Stimulated activated effector memory CD8-positive, alpha-beta T cell treated with anti-CD3 and anti-CD28 coated beads, Interleukin-12 subunit alpha, Interleukin-12 subunit beta, amount 100 ng/mL, for 72 hours (primary cell): Measurements from ENCODE around the gene CERS1.
"Not testable (repeated sequence)": the region's sequence is repeated elsewhere in the genome, so short reads cannot be mapped to it uniquely, and the experiment has no call there.

Source experiments
- ATAC-seq: fragments of 150-1000 bp; cut with Tn5 transposase; 2 replicates; pipeline ENCODE4 v1.10.0; 2021
- DNase-seq, 2 donors: peaks; one replicate each; pipeline ENCODE4 v3.0.0; 2021 to 2022; ENCODE audit warnings: low spot score in 2 of 2
- H3K27ac Mint-ChIP-seq: one replicate; pipeline ENCODE4 v1.8.0; 2022; ENCODE audit warnings: mild to moderate bottlenecking, mixed read lengths
- H3K36me3 Mint-ChIP-seq: one replicate; pipeline ENCODE4 v1.8.0; 2022; ENCODE audit warnings: mild to moderate bottlenecking, mixed read lengths
- H3K4me1 Mint-ChIP-seq: one replicate; pipeline ENCODE4 v1.8.0; 2022; ENCODE audit warnings: mixed read lengths
- H3K4me3 Mint-ChIP-seq: one replicate; pipeline ENCODE4 v1.8.0; 2022; ENCODE audit warnings: mild to moderate bottlenecking, mixed read lengths
- H3K9me3 Mint-ChIP-seq: one replicate; pipeline ENCODE4 v1.8.0; 2022; ENCODE audit warnings: mixed read lengths

The CERS1 gene

DNA sequence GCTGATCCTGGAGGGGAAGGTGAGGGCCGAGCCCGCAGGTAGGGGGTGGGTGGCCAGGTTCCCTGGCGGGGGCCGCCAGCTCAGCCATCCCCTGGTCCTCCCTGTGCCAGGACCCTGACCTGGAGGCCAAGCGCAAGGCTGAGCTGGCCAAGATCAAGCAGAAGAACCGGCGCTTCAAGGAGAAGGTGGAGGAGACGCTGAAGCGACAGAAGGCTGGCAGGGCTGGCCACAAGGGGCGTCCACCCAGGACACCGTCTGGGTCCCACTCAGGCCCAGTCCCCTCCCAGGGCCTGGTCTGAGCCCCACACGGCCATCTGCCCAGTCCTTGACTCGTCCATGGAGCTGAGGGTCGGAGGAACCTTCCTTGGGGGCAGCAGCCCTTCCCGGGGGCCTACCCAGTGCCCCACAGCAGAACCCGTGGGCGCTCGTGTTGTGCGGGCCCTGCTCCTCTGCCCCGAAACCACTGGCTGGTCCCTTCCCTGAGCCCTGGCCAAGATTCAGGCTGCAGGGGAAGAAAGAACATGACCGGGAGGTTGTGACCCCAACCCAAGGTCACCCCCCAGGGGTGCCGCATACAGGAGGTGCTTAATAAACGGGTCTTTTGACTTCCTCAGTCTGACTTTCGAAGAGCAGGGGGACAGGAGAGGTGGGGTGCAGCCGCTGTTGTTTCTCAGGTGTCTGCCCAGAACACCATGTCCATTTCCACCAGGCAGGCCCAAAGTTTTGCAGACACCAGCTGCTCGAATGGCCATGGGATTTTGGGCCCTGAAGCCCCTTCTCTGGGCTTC lies 32.3 kb upstream of the CERS1 start:
- no peaks in the 10 kb centered on the region for H3K9me3 Mint-ChIP-seq
- no peak for ATAC-seq
- no peak overlapping the region for H3K27ac Mint-ChIP-seq
- H3K4me1 Mint-ChIP-seq: peaks cover 17% of the 10 kb centered on the region
- peaks cover 47% of the 10 kb centered on the region for H3K36me3 Mint-ChIP-seq
- H3K4me3 Mint-ChIP-seq: no peak overlapping the region
- DNase-seq: no peak

DNA sequence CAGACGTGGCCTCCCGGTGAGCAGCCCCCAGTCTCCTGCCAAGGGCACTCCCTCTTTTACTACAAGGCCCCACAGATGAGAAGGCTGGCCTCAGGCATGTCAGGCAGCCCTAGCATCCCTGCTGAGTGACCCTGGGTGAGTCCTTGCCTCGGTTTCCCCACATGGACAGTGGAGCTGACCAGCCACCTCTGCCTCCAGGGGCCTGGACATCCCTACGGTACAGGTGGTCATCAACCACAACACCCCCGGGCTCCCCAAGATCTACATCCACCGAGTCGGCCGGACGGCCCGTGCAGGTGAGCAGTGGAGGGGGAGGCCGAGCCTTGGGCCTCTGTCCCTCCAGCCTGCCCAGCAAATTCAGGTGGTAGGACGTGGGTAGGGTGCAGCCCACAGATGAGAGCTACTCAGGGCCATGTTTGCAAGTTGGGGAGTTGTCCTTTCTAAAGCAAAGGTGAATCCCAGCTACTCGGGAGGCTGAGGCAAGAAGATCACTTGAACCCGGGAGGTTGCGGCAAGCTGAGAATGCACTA lies 28.8 kb upstream of the CERS1 start:
- peak overlapping the region; percentile 37 for H3K27ac Mint-ChIP-seq
- H3K9me3 Mint-ChIP-seq: no peaks in the 10 kb centered on the region
- H3K4me3 Mint-ChIP-seq: no peak overlapping the region
- H3K4me1 Mint-ChIP-seq: peaks cover 18% of the 10 kb centered on the region
- H3K36me3 Mint-ChIP-seq: peaks cover 73% of the 10 kb centered on the region
- DNase-seq (no peak), ATAC-seq (no peak)

DNA sequence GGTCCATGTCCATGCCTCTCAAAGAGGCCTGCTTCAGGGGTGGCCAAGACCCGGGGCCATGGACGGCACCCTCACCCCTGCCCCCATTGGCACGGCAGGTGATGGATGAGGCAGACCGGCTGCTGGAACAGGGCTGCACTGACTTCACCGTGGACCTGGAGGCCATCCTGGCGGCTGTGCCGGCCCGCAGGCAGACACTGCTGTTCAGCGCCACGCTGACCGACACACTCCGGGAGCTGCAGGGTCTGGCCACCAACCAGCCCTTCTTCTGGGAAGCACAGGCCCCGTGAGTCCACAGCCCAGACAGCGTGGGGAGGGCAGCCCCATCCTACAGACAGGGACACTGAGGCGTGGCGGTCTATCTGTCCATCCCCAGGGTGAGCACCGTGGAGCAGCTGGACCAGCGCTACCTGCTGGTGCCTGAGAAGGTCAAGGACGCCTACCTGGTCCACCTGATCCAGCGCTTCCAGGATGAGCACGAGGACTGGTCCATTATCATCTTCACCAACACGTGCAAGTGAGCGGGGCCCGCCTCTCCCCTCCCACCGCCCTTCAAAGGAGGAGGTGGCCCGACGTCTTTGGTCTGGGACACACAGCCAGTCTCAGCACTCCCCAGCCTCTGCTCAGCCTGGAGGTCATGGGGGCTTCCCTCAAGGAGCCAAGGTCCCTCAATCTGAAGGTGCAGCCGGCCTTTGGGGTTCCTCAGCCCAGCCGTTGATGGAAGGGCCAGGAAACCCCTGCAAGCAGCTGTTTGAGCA lies 26.4 kb upstream of the CERS1 start:
- Mint-ChIP-seq H3K4me1 (peaks cover 28% of the 10 kb centered on the region), H3K36me3 (peaks cover 88% of the 10 kb centered on the region), H3K9me3 (no peaks in the 10 kb centered on the region), H3K4me3 (no peak overlapping the region), H3K27ac (no peak overlapping the region)
- ATAC-seq: no peak
- no peak for DNase-seq

GRCh38 chr19:18921593-18921992 lies 25.6 kb upstream of the CERS1 start:
- no peak for DNase-seq
- H3K9me3 Mint-ChIP-seq: no peaks in the 10 kb centered on the region
- ATAC-seq: no peak
- H3K36me3 Mint-ChIP-seq: peaks cover 88% of the 10 kb centered on the region
- H3K4me3 Mint-ChIP-seq: peak overlapping the region; percentile 83
- H3K4me1 Mint-ChIP-seq: peaks cover 36% of the 10 kb centered on the region
- H3K27ac Mint-ChIP-seq: no peak overlapping the region

DNA sequence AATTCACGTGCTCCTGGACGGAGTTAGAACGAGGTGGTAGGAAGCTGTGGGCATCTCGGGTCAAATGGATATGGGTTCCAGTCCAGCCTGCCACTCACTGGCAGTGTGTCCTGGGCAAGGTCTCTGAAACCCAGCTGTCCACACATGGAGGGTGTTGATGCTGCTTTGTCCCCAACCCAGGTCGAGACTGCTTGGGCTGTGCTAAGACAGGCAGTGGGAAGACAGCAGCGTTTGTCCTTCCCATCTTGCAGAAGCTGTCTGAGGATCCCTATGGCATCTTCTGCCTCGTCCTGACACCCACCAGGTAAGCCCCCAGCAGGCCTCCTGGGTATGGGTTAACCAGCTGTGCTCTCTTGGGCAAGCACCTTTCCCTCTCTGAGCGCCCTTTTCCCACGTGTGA lies 24.4 kb upstream of the CERS1 start:
- peaks cover 88% of the 10 kb centered on the region for H3K36me3 Mint-ChIP-seq
- H3K4me1 Mint-ChIP-seq: peaks cover 37% of the 10 kb centered on the region
- H3K4me3 Mint-ChIP-seq: peak overlapping the region; percentile 83
- ATAC-seq: no peak
- peak overlapping the region; percentile 91 for H3K27ac Mint-ChIP-seq
- DNase-seq: no peak
- no peaks in the 10 kb centered on the region for H3K9me3 Mint-ChIP-seq

- H3K36me3 Mint-ChIP-seq: peaks cover 88% of the 10 kb centered on the region
- no peaks in the 10 kb centered on the region for H3K9me3 Mint-ChIP-seq
- peaks cover 41% of the 10 kb centered on the region for H3K4me1 Mint-ChIP-seq
- H3K27ac Mint-ChIP-seq: peak overlapping the region; percentile 91
- DNase-seq (no peak), ATAC-seq (no peak)
- H3K4me3 Mint-ChIP-seq: peak overlapping the region; percentile 83
Measured at GRCh38 chr19:18919900-18920214, 23.9 kb upstream of the CERS1 start.

GRCh38 chr19:18919086-18919899 lies 23.3 kb upstream of the CERS1 start, which contains the start of the genes COPE and DDX49:
COPE (minus strand) TSS chr19:18919387; CDS start chr19:18919348, 39 bp downstream.
DDX49 (plus strand) TSS chr19:18919715; CDS start chr19:18919742, 27 bp downstream.
- Mint-ChIP-seq H3K4me1 (peaks cover 37% of the 10 kb centered on the region), H3K36me3 (peaks cover 88% of the 10 kb centered on the region), H3K9me3 (no peaks in the 10 kb centered on the region), H3K4me3 (peak within 1 kb of the TSS; percentile 83), H3K27ac (peak within 1 kb of the TSS; percentile 91)
- DNase-seq: peak; percentile 89 to 98
- ATAC-seq: peak; percentile 94

GRCh38 chr19:18917593-18917992 lies 21.6 kb upstream of the CERS1 start:
- peaks cover 88% of the 10 kb centered on the region for H3K36me3 Mint-ChIP-seq
- not testable (repeated sequence) for ATAC-seq
- peaks cover 52% of the 10 kb centered on the region for H3K4me1 Mint-ChIP-seq

GRCh38 chr19:18915639-18916038 lies 19.7 kb upstream of the CERS1 start:
- no peak overlapping the region for H3K4me3 Mint-ChIP-seq
- H3K27ac Mint-ChIP-seq: no peak overlapping the region
- DNase-seq (no peak), ATAC-seq (no peak)
- H3K4me1 Mint-ChIP-seq: peaks cover 40% of the 10 kb centered on the region
- no peaks in the 10 kb centered on the region for H3K9me3 Mint-ChIP-seq
- H3K36me3 Mint-ChIP-seq: peaks cover 89% of the 10 kb centered on the region

More at GRCh38 chr19:18917593-18917992, 21.6 kb upstream of the CERS1 start:
- not testable (repeated sequence) for H3K27ac Mint-ChIP-seq, DNase-seq, H3K9me3 Mint-ChIP-seq
- peak overlapping the region; percentile 83 for H3K4me3 Mint-ChIP-seq

GRCh38 chr19:18913466-18913865 lies 17.5 kb upstream of the CERS1 start:
- Mint-ChIP-seq H3K4me3 (no peak overlapping the region), H3K4me1 (peaks cover 45% of the 10 kb centered on the region), H3K9me3 (no peaks in the 10 kb centered on the region)

DNA sequence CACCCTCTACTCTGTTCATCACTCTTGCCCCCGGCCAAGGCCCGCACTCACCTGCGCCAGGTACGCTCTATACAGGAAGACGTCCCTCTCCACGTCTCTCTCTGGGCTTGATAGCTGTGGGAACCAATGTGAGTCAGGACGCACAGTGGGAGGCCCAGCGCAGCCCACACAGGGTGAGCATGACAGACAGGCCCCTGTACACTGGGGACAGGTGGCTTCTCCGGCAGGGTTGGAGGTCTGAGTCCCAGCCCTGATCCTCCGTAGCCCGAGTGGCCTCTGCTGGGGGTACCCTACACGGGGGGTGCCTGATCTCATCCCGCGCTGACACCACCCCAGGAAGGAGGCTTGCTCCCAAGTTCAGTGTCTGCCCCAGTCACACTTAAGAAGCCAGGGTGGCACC lies 17.0 kb upstream of the CERS1 start:
- ATAC-seq (no peak), DNase-seq (no peak)
- Mint-ChIP-seq H3K4me1 (peaks cover 41% of the 10 kb centered on the region), H3K36me3 (peaks cover 89% of the 10 kb centered on the region), H3K27ac (no peak overlapping the region), H3K4me3 (no peak overlapping the region), H3K9me3 (no peaks in the 10 kb centered on the region)

More at GRCh38 chr19:18913466-18913865, 17.5 kb upstream of the CERS1 start:
- ATAC-seq: no peak
- DNase-seq: no peak
- H3K36me3 Mint-ChIP-seq: peaks cover 92% of the 10 kb centered on the region
- no peak overlapping the region for H3K27ac Mint-ChIP-seq

DNA sequence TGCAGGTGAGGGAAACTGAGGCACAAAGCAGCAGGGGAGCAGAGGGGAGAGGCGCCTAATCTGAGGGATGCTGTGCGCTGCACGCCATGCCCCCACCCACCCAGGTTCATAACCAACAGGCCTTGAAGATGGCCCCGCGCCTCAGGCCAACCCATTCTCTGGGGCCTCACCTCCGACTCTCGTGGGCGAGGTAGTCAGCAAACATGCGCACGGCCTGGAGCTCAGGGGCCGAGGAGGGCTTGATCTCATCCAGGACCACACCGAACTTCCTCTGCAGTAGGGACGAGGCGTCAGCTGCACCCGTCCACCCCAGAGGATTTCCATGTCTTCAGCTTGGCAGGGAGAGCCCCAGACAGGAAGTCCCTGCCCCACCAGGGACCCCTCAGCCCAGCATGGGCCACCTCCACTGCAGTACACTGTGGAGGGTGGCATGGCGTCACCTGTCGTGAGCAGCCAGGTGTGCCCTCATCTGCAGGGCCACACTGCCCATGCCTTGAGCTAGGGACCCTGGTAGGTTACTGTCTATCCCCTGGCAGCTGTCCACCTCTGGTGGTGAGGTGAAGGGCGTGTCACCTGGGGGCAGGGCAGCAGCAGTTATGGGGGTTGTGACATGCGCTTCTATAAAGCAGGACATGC lies 15.0 kb upstream of the CERS1 start:
- peaks cover 76% of the 10 kb centered on the region for H3K36me3 Mint-ChIP-seq
- no peak for DNase-seq
- H3K9me3 Mint-ChIP-seq: no peaks in the 10 kb centered on the region
- H3K27ac Mint-ChIP-seq: no peak overlapping the region
- ATAC-seq: no peak
- H3K4me1 Mint-ChIP-seq: peaks cover 28% of the 10 kb centered on the region
- no peak overlapping the region for H3K4me3 Mint-ChIP-seq

DNA sequence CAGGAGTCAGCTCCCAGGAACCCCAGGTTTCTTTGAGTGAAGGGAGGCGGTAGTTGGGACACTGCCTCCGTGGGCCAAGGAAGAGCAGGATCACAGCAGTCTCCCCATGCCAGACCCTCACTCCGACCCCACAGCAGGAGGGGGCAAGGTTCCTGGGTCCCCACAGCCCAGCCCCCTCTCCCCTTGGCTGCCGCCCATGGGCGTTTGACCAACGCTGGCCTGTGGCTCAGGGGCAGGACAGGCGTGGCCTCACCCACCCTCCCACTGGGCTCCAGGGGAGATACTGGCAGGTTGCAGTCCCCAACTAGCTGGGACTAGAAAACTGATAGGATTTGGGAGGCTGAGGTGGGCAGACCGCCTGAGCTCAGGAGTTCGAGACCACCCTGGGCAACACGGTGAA lies 14.1 kb upstream of the CERS1 start:
- no peaks in the 10 kb centered on the region for H3K9me3 Mint-ChIP-seq
- peaks cover 76% of the 10 kb centered on the region for H3K36me3 Mint-ChIP-seq
- H3K4me1 Mint-ChIP-seq: peaks cover 25% of the 10 kb centered on the region
- H3K27ac Mint-ChIP-seq: no peak overlapping the region
- H3K4me3 Mint-ChIP-seq: no peak overlapping the region
- no peak for DNase-seq
- ATAC-seq: no peak

- no peak overlapping the region for H3K27ac Mint-ChIP-seq
- no peak overlapping the region for H3K4me3 Mint-ChIP-seq
- ATAC-seq: no peak
- DNase-seq: no peak
- no peaks in the 10 kb centered on the region for H3K9me3 Mint-ChIP-seq
- peaks cover 21% of the 10 kb centered on the region for H3K4me1 Mint-ChIP-seq
- peaks cover 70% of the 10 kb centered on the region for H3K36me3 Mint-ChIP-seq
Measured at GRCh38 chr19:18908917-18909619, 13.1 kb upstream of the CERS1 start.
